Esophagus muscularis mucosa (tissue), 4 donors: ENCODE results near the gene TNNT3. TPM values are rescaled to one million over a fixed set of nuclear protein-coding genes. Genes with fewer than 3 reads are reported as not detected.
"Not testable (repeated sequence)": the region's sequence is repeated elsewhere in the genome, so short reads cannot be mapped to it uniquely, and the experiment has no call there.

Experiments
- DNase-seq: peaks from one replicate; pipeline ENCODE4 v3.0.0-alpha.2; 2017; ENCODE audit errors: extremely low spot score
- H3K27ac ChIP-seq, 4 donors: fragments of 200-600 bp; sonication (generic); replicated peaks in 1 of 4; 1 replicate in 3 of 4; 2 replicates in 1 of 4; pipeline ENCODE4 v1.5.1; 2016 to 2019; ENCODE audit warnings: mild to moderate bottlenecking in 1 of 4
- H3K27me3 ChIP-seq, 4 donors: fragments of 200-600 bp; sonication (generic); one replicate each; pipeline versions ENCODE4 v1.5.1 to v1.6.0; 2016 to 2019
- H3K36me3 ChIP-seq, 4 donors: fragments of 200-600 bp; sonication (generic); one replicate each; pipeline ENCODE4 v1.5.1; 2016 to 2019
- H3K4me1 ChIP-seq, 4 donors: fragments of 200-600 bp; sonication (generic); one replicate each; pipeline ENCODE4 v1.5.1; 2016 to 2019
- H3K4me3 ChIP-seq, 4 donors: fragments of 200-600 bp; sonication (generic); 1 replicate in 2 of 4; 2 replicates in 2 of 4; pipeline ENCODE4 v1.5.1; 2016 to 2019; ENCODE audit warnings: mild to moderate bottlenecking in 4 of 4, moderate library complexity in 1 of 4
- H3K9me3 ChIP-seq, 4 donors: fragments of 200-600 bp; sonication (generic); 1 replicate in 3 of 4; 2 replicates in 1 of 4; pipeline ENCODE4 v1.5.1; 2016 to 2019
- CTCF ChIP-seq, 3 experiments: fragments of 200-600 bp in 2 of 3; fragments of 450-650 bp in 1 of 3; sonication (generic) in 2 of 3; IDR thresholded peaks; one replicate each; pipeline ENCODE4 v1.5.1; 2017 to 2019; ENCODE audit warnings: antibody characterized with exemption in 3 of 3, mild to moderate bottlenecking in 2 of 3, moderate library complexity in 1 of 3
- EP300 ChIP-seq: sonication (generic); formaldehyde crosslinking; IDR thresholded peaks from one replicate; pipeline ENCODE4 v1.6.1; 2017; ENCODE audit warnings: antibody characterized with exemption
- POLR2A ChIP-seq: fragments of 450-650 bp; IDR thresholded peaks from one replicate; pipeline ENCODE4 v1.6.1; 2017; ENCODE audit warnings: antibody characterized with exemption, moderate library complexity, mild to moderate bottlenecking, low read depth
- POLR2AphosphoS5 ChIP-seq, 2 donors: sonication (generic); formaldehyde crosslinking; IDR thresholded peaks; one replicate each; pipeline ENCODE4 v1.6.1; 2017; ENCODE audit warnings: antibody characterized with exemption in 2 of 2
- WGBS: methylation state at CpG from one replicate; pipeline ENCODE4 v1.1.5; 2018; 5-methylcytosine and 5-hydroxymethylcytosine counted together
- intact Hi-C: fragments of 100-400 bp; cut with DNase I; formaldehyde crosslinking; loops from one replicate; pipeline ENCODE4 v1.15.1; 2023
- total RNA-seq, 4 donors: library from RNA; depleted of rRNA; stranded (reverse); fragments of >200 nt; gene quantifications; one replicate each; pipeline versions ENCODE4 v1.1.0 to v1.2.1, GENCODE V29; 2016

The TNNT3 gene
- total RNA-seq, 4 donors from 2014 or later = 2.8 to 6.0 (median 3.6) TPM

GRCh38 chr11:1937616-1938342, 18.3 kb downstream of the TNNT3 start:
- WGBS = 91% methylated on average over 22 of the region's 35 CpGs
- TF ChIP-seq CTCF (IDR thresholded peaks at IDR 0.05) (no peak), POLR2A (no peak), POLR2AphosphoS5 (IDR thresholded peaks at IDR 0.05) (no peak), EP300 (no peak)
- Histone ChIP-seq H3K36me3 (peaks cover 0 to 3% (median 0%) of the 10 kb centered on the region in 4 donors), H3K9me3 (no peaks in the 10 kb centered on the region), H3K4me1 (peaks cover 9 to 15% (median 13%) of the 10 kb centered on the region in 4 donors), H3K27me3 (peaks cover 0 to 22% (median 0%) of the 10 kb centered on the region in 4 donors), H3K27ac (no peak overlapping the region), H3K4me3 (no peak overlapping the region)
- no peak for DNase-seq
- intact Hi-C loops = loop anchor here (2.0 kb wide), 1 partner anchor 23 kb away; no protein-coding TSS in a partner anchor

- Histone ChIP-seq H3K27ac (peak overlapping the region in 1 of 4 donors; percentile 16), H3K36me3 (peaks cover 0 to 3% (median 0%) of the 10 kb centered on the region in 4 donors), H3K9me3 (no peaks in the 10 kb centered on the region), H3K27me3 (peaks cover 0 to 22% (median 0%) of the 10 kb centered on the region in 4 donors), H3K4me3 (peak overlapping the region in 1 of 4 donors; percentile 10), H3K4me1 (peaks cover 9 to 15% (median 13%) of the 10 kb centered on the region in 4 donors)
- WGBS = 63% methylated on average over 17 of the region's 27 CpGs
- intact Hi-C loops = loop anchor here (1.0 kb wide), 1 partner anchor 44 kb away; no protein-coding TSS in a partner anchor
- no peak for TF ChIP-seq POLR2AphosphoS5 (IDR thresholded peaks at IDR 0.05)
- no peak for TF ChIP-seq POLR2A
- no peak for TF ChIP-seq EP300
- TF ChIP-seq CTCF (IDR thresholded peaks at IDR 0.05) = no peak
- no peak for DNase-seq
These were observed 19.0 kb downstream of the TNNT3 start for GRCh38 chr11:1938343-1939005.

- Histone ChIP-seq H3K27ac (peak overlapping the region in 1 of 4 donors; percentile 16), H3K4me3 (peak overlapping the region in 1 of 4 donors; percentile 10)
- intact Hi-C loops = loop anchor here (1.0 kb wide), 1 partner anchor 45 kb away; no protein-coding TSS in a partner anchor
These were observed 19.6 kb downstream of the TNNT3 start for GRCh38 chr11:1939006-1939625.

GRCh38 chr11:1939788-1940187, 20.3 kb downstream of the TNNT3 start:
- not testable (repeated sequence) for H3K4me3 ChIP-seq, H3K27ac ChIP-seq, H3K9me3 ChIP-seq, DNase-seq, H3K36me3 ChIP-seq
- Histone ChIP-seq H3K27me3 (peaks cover 0 to 22% (median 0%) of the 10 kb centered on the region in 4 donors), H3K4me1 (peaks cover 9 to 15% (median 13%) of the 10 kb centered on the region in 4 donors)
- WGBS = 83% methylated on average over 1 of the region's 1 CpG
- intact Hi-C loops = loop anchor here (1.0 kb wide), 1 partner anchor 45 kb away; no protein-coding TSS in a partner anchor

More at GRCh38 chr11:1939006-1939625, 19.6 kb downstream of the TNNT3 start:
- Histone ChIP-seq H3K4me1 (peaks cover 9 to 15% (median 13%) of the 10 kb centered on the region in 4 donors), H3K36me3 (peaks cover 0 to 3% (median 0%) of the 10 kb centered on the region in 4 donors), H3K9me3 (no peaks in the 10 kb centered on the region), H3K27me3 (peaks cover 0 to 22% (median 0%) of the 10 kb centered on the region in 4 donors)
- WGBS = 20% methylated on average over 21 of the region's 23 CpGs
- TF ChIP-seq POLR2AphosphoS5 (IDR thresholded peaks at IDR 0.05) = no peak
- no peak for TF ChIP-seq EP300
- TF ChIP-seq POLR2A = no peak
- no peak for TF ChIP-seq CTCF (IDR thresholded peaks at IDR 0.05)
- no peak for DNase-seq
